Measurements from ENCODE around the gene KIF18B. TPM values are rescaled to one million over a fixed set of nuclear protein-coding genes. Genes with fewer than 3 reads are reported as not detected.

KIF18B gene
- total and polyA plus RNA-seq, 2 donors (not counting 3 experiments of a cell fraction or from before 2014, with no cell fraction given), result 24.5 to 50.3 TPM

DNA sequence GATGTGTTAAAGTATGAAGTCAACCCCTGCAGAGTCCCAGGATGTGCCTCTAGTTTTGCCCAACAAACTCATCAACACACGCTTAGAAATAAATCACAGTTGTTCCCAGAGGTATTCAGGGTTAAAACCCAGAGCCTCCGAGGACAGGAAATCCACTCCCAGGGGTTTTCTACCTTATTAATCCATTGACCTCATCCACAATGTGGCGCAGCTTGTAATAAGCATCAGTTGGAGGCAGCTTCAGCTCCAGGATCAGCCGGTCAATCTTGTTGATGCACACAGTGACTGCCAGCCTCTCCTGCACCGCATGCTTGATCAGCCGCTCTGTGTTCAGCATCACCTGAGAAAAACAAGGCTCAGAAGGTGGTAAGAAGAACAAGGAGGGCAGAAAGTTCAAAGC is 71.8 kb downstream of the KIF18B start:
- intact Hi-C loops (cut with micrococcal nuclease) (no loop called here), dilution Hi-C loops (cut with MboI; ENCODE audit: extremely low pct_ligation_motif_present, low sequenced_read_pairs) (no loop called here)
- no peaks in the 10 kb centered on the region for H3K79me2 ChIP-seq (ENCODE audit: control insufficient read depth, insufficient read depth, low read length)
- H3K4me3 ChIP-seq (replicated peaks in 1 of 3; ENCODE audit: insufficient read depth in 1 of 3, low read depth in 1 of 3, low read length in 3 of 3), result no peak overlapping the region
- H3K4me1 ChIP-seq (ENCODE audit: control insufficient read depth, extremely low read depth, insufficient read depth, low read length), result peaks cover 20% of the 10 kb centered on the region
- no peak for TF ChIP-seq POLR2AphosphoS5 (IDR thresholded peaks at IDR 0.05; ENCODE audit: insufficient read depth, low read depth, low read length)
- TF ChIP-seq GATA2 (IDR thresholded peaks at IDR 0.05; ENCODE audit: insufficient read depth, insufficient read length, low read depth, low read length), result no peak
- no peak for TF ChIP-seq JUN (IDR thresholded peaks at IDR 0.05; ENCODE audit: borderline replicate concordance, insufficient read depth, insufficient read length, low read depth)
- H2AFZ ChIP-seq (ENCODE audit: low read depth, low read length), result no peak overlapping the region
- FAIRE-seq (no peak), DNase-seq (ENCODE audit: low read depth, low spot score) (no peak)
- H3K4me2 ChIP-seq (ENCODE audit: insufficient read depth, low read length), result no peak overlapping the region
- no peaks in the 10 kb centered on the region for H3K9me3 ChIP-seq (replicated peaks; ENCODE audit: control insufficient read depth, insufficient read depth, low read length)
- POLR2A ChIA-PET, result no interaction called here
- H3K27ac ChIP-seq (ENCODE audit: insufficient read depth, low read depth, low read length), result no peak overlapping the region
- H3K36me3 ChIP-seq (ENCODE audit: control insufficient read depth in 2 of 2, extremely low read depth in 1 of 2, insufficient read depth in 2 of 2, low read length in 2 of 2), result peaks cover 26 to 32% of the 10 kb centered on the region in 2 experiments
- no peaks in the 10 kb centered on the region for H3K27me3 ChIP-seq (ENCODE audit: control insufficient read depth in 2 of 2, insufficient read depth in 2 of 2, low read length in 2 of 2)
- CTCF ChIA-PET, result interaction anchor here (1.5 to 1.7 kb wide), 2 partner anchors 12 to 44 kb away, joined by 4 to 5 read pairs; no protein-coding TSS in a partner anchor
- H3K9me1 ChIP-seq (replicated peaks; ENCODE audit: control insufficient read depth, extremely low read depth, insufficient read depth, low read length), result no peaks in the 10 kb centered on the region
- H3K9ac ChIP-seq (replicated peaks; ENCODE audit: extremely low read depth, insufficient read depth, low read length), result no peak overlapping the region
- no TSS peak for BruUV-seq (replicated peaks)
- no peaks in the 10 kb centered on the region for H4K20me1 ChIP-seq (replicated peaks; ENCODE audit: control insufficient read depth, extremely low read depth, insufficient read depth, low read length)

Small RNA genes lying within 50 kb of the gene (microRNA-seq; reads per million reads assigned to microRNA genes)
- gene MIR6783 (ENCODE audit: borderline number of aligned reads, borderline replicate concordance), result 1.9 reads per million

Small RNA genes lying within 50 kb of the gene (small RNA-seq; reads per million reads assigned to genes)
- gene AC015936.2 (ENCODE audit: insufficient read depth, insufficient read length, low read depth, low replicate concordance) (not detected), gene CCDC103 (ENCODE audit: insufficient read depth, insufficient read length, low read depth, low replicate concordance) (not detected), gene MIR6783 (ENCODE audit: insufficient read depth, insufficient read length, low read depth, low replicate concordance) (not detected), gene RN7SL405P (ENCODE audit: insufficient read depth, insufficient read length, low read depth, low replicate concordance) (not detected)

Other genes with a start within 250 kb of the KIF18B start
- gene DBF4B, start 239.1 kb downstream of the KIF18B start, total RNA-seq, result 25.9 and 26.2 TPM in 2 replicates
- 12.5 and 13.9 TPM in 2 replicates for gene DBF4B, start 239.1 kb downstream of the KIF18B start, polyA plus RNA-seq
- gene ADAM11, start 188.8 kb downstream of the KIF18B start, total RNA-seq, result 0.51 and 0.71 TPM in 2 replicates
- 0.78 and 1.1 TPM in 2 replicates for gene ADAM11, start 188.8 kb downstream of the KIF18B start, polyA plus RNA-seq
- gene GJC1, start 117.5 kb downstream of the KIF18B start, total RNA-seq, result 35.9 and 39.7 TPM in 2 replicates
- 11.9 and 13.8 TPM in 2 replicates for gene GJC1, start 117.5 kb downstream of the KIF18B start, polyA plus RNA-seq
- gene HIGD1B, start 99.9 kb downstream of the KIF18B start, total RNA-seq, result not detected in 2 replicates
- not detected in 2 replicates for gene HIGD1B, start 99.9 kb downstream of the KIF18B start, polyA plus RNA-seq
- gene EFTUD2, start 48.3 kb downstream of the KIF18B start, total RNA-seq, result 170 and 171 TPM in 2 replicates
- 118 and 125 TPM in 2 replicates for gene EFTUD2, start 48.3 kb downstream of the KIF18B start, polyA plus RNA-seq
- 0.42 TPM in 1 of 2 replicates, not detected in the other for gene GFAP, start 32.3 kb downstream of the KIF18B start, total RNA-seq
- 0.07 and 0.16 TPM in 2 replicates for gene GFAP, start 32.3 kb downstream of the KIF18B start, polyA plus RNA-seq
- 0.35 TPM in 2 replicates for gene C1QL1, start 20.5 kb upstream of the KIF18B start, total RNA-seq
- gene C1QL1, start 20.5 kb upstream of the KIF18B start, polyA plus RNA-seq, result 0.72 and 0.75 TPM in 2 replicates
- 29.0 and 30.8 TPM in 2 replicates for gene DCAKD, start 103.9 kb upstream of the KIF18B start, total RNA-seq
- 36.5 and 39.1 TPM in 2 replicates for gene DCAKD, start 103.9 kb upstream of the KIF18B start, polyA plus RNA-seq
- gene NMT1, start 113.5 kb upstream of the KIF18B start, total RNA-seq, result 126 and 135 TPM in 2 replicates
- gene NMT1, start 113.5 kb upstream of the KIF18B start, polyA plus RNA-seq, result 25.7 and 37.6 TPM in 2 replicates
- gene PLCD3, start 184.7 kb upstream of the KIF18B start, total RNA-seq, result 35.0 and 43.1 TPM in 2 replicates
- 30.4 and 42.0 TPM in 2 replicates for gene PLCD3, start 184.7 kb upstream of the KIF18B start, polyA plus RNA-seq
- gene ACBD4, start 187.9 kb upstream of the KIF18B start, total RNA-seq, result 6.7 and 7.5 TPM in 2 replicates
- gene ACBD4, start 187.9 kb upstream of the KIF18B start, polyA plus RNA-seq, result 4.5 and 4.7 TPM in 2 replicates
- 20.0 and 20.6 TPM in 2 replicates for gene HEXIM1, start 200.7 kb upstream of the KIF18B start, total RNA-seq
- 5.0 and 7.0 TPM in 2 replicates for gene HEXIM1, start 200.7 kb upstream of the KIF18B start, polyA plus RNA-seq
- 3.8 and 4.3 TPM in 2 replicates for gene HEXIM2, start 214.1 kb upstream of the KIF18B start, total RNA-seq
- gene HEXIM2, start 214.1 kb upstream of the KIF18B start, polyA plus RNA-seq, result 2.9 and 3.7 TPM in 2 replicates

Data from endothelial cell of umbilical vein (primary cell).